A549 (cell line): ENCODE data around the gene MOGAT3.

Source experiments
- BCL3 ChIP-seq: fragments of >200 bp; sonication (Bioruptor Twin); formaldehyde crosslinking; IDR thresholded peaks from 3 replicates; pipeline ENCODE4 v1.6.1; 2016
- CBX2 ChIP-seq: fragments of 200-600 bp; sonication (generic); IDR thresholded peaks from 2 replicates; pipeline ENCODE4 v1.6.1; 2016; ENCODE audit warnings: low read depth, mild to moderate bottlenecking, borderline replicate concordance
- CTCF ChIP-seq: fragments of >200 bp; sonication (Bioruptor Twin); formaldehyde crosslinking; IDR thresholded peaks from 3 replicates; pipeline ENCODE4 v1.5.1; 2016
- E2F6 ChIP-seq: IDR thresholded peaks from 2 replicates; pipeline ENCODE4 v1.6.1; 2012; ENCODE audit warnings: low read depth, borderline replicate concordance
- ESRRA ChIP-seq: fragments of 150-350 bp; IDR thresholded peaks from 2 replicates; pipeline ENCODE4 v1.6.1; 2014; ENCODE audit warnings: mild to moderate bottlenecking, low read length, borderline replicate concordance
- HMGXB4 ChIP-seq: fragments of 250-450 bp; sonication (Bioruptor Pico); IDR thresholded peaks from 2 replicates; pipeline ENCODE4 v1.5.0; 2021; ENCODE audit warnings: mild to moderate bottlenecking, moderate library complexity, borderline replicate concordance
- MAX ChIP-seq: IDR thresholded peaks from 2 replicates; pipeline ENCODE4 v1.6.1; 2012
- MYC ChIP-seq: IDR thresholded peaks from 2 replicates; pipeline ENCODE4 v1.6.1; 2012; ENCODE audit warnings: mild to moderate bottlenecking, inconsistent platforms, low read length, improper control_type of control experiment, borderline replicate concordance
- PBX3 ChIP-seq: IDR thresholded peaks from 2 replicates; pipeline ENCODE4 v1.6.1; 2012
- POLR2A ChIP-seq: IDR thresholded peaks from 2 replicates; pipeline ENCODE4 v1.6.1; 2012; ENCODE audit warnings: mild to moderate bottlenecking, low read length
- POLR2AphosphoS2 ChIP-seq: conservative IDR thresholded peaks from 2 replicates; pipeline ENCODE4 v1.6.1; 2012; ENCODE audit warnings: low read length, improper control_type of control experiment, inconsistent platforms
- RFX5 ChIP-seq: fragments of 450-650 bp; IDR thresholded peaks from 2 replicates; pipeline ENCODE4 v1.7.1; 2014; ENCODE audit warnings: antibody characterized with exemption, mild to moderate bottlenecking, moderate library complexity

- TF ChIP-seq POLR2A (no peak), POLR2AphosphoS2 (no peak), ESRRA (no peak), MAX (no peak), RFX5 (no peak), CTCF (no peak), HMGXB4 (CRISPR knock-in tag) (no peak), PBX3 (no peak), E2F6 (no peak), BCL3 (no peak), MYC (no peak), CBX2 (no peak)
Measured at GRCh38 chr7:101168412-101169049, 32.3 kb downstream of the MOGAT3 start.
